Measurements from ENCODE around the gene TRIM54. TPM values are rescaled to one million over a fixed set of nuclear protein-coding genes. Genes with fewer than 3 reads are reported as not detected.

The TRIM54 gene
- total and polyA plus RNA-seq, 2 of the 8 experiments (the other 6 are each of a cell fraction or from before 2014, with no cell fraction given): 3.9 to 5.8 TPM

DNA sequence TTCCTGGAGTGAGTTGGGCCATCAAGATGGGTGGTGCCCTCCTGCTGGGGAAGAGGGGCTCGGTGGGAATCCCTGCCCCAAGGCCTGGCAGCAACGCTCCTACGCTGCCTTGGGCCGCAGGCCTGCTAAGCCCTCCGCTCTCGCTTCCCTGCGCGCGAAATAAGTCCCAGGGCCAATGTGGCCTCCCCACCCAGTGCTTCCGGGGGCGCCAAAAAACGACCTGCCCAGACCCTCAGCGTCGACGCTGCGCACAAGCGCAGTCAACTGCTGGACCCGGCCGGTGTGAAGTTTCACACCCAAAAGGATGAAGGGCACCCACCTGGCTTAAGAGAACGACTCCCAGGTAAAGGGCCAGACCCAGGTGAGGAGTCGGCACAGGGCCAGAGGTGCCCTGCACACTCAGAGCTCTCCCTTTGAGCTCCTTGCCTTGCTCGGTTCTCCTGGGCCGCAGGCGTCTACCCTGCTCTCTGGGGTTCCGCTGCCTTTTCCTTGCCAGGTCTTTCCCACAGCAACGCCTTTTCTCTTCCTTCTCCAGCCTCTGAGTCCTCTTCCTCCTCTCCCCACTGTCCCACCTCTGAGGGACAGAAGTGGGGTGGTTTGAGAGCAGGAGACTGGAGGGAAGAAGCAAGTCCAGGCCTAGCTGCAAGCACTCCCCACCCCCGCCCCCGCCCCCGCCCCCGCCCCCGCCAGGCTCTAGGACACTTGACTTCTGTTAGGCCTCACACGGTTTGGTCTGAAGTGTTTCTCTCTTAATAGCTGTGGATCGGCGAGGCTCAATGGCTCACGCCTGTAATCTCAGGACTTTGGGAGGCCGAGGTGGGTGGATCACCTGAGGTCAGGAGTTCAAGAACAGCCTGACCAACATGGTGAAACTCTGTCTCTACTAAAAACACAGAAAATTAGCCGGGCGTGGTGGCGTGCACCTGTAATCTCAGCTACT is 6.7 kb upstream of the TRIM54 start, which contains the start of gene DNAJC5G (continued):
- TF ChIP-seq, protein P1, sequence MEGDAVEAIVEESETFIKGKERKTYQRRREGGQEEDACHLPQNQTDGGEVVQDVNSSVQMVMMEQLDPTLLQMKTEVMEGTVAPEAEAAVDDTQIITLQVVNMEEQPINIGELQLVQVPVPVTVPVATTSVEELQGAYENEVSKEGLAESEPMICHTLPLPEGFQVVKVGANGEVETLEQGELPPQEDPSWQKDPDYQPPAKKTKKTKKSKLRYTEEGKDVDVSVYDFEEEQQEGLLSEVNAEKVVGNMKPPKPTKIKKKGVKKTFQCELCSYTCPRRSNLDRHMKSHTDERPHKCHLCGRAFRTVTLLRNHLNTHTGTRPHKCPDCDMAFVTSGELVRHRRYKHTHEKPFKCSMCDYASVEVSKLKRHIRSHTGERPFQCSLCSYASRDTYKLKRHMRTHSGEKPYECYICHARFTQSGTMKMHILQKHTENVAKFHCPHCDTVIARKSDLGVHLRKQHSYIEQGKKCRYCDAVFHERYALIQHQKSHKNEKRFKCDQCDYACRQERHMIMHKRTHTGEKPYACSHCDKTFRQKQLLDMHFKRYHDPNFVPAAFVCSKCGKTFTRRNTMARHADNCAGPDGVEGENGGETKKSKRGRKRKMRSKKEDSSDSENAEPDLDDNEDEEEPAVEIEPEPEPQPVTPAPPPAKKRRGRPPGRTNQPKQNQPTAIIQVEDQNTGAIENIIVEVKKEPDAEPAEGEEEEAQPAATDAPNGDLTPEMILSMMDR (IDR thresholded peaks at IDR 0.05; ENCODE audit: control extremely low read depth in 1 of 3, insufficient read depth in 1 of 3, low read depth in 1 of 3, low read length in 3 of 3): no peak
- no peak for TF ChIP-seq POLR2AphosphoS5 (IDR thresholded peaks at IDR 0.05; ENCODE audit: low read depth, low read length)
- no peak for TF ChIP-seq HDAC2 (IDR thresholded peaks at IDR 0.05; ENCODE audit: borderline replicate concordance in 1 of 2, low read depth in 2 of 2, low read length in 2 of 2)
- TF ChIP-seq FOSL1 (IDR thresholded peaks at IDR 0.05; ENCODE audit: insufficient read depth, low read depth, low read length): no peak
- TF ChIP-seq RFX5 (IDR thresholded peaks at IDR 0.05; ENCODE audit: borderline replicate concordance, low read depth, low read length): no peak

All from H1 (cell line).